Small intestine (tissue), 7 donors: ENCODE measurements around the gene FAM76B. TPM values are rescaled to one million over a fixed set of nuclear protein-coding genes. Genes with fewer than 3 reads are reported as not detected.

Experiments used
- DNase-seq, 2 donors: peaks; one replicate each; pipeline versions ENCODE4 v3.0.0 to v3.0.0-alpha.2; 2013
- FAIRE-seq: peaks from 2 replicates; lab custom pipeline; 2012; peaks lifted over from hg19 to GRCh38; lab: Jason Lieb, UNC
- H3K27ac ChIP-seq, 3 donors: one replicate each; pipeline ENCODE4 v1.5.1; 2013; ENCODE audit warnings: low read length in 2 of 3, mild to moderate bottlenecking in 2 of 3, control low read depth in 1 of 3, inconsistent platforms in 1 of 3, low read depth in 1 of 3, moderate library complexity in 1 of 3
- H3K27me3 ChIP-seq, 3 donors: one replicate each; pipeline ENCODE4 v1.6.1; 2013; ENCODE audit warnings: low read length in 3 of 3, inconsistent platforms in 1 of 3; ENCODE audit not compliant: control insufficient read depth in 3 of 3, insufficient read depth in 3 of 3
- H3K36me3 ChIP-seq, 3 donors: one replicate each; pipeline ENCODE4 v1.6.1; 2013; ENCODE audit warnings: low read length in 3 of 3, inconsistent platforms in 1 of 3, low read depth in 1 of 3, mild to moderate bottlenecking in 1 of 3, moderate library complexity in 1 of 3; ENCODE audit not compliant: control insufficient read depth in 3 of 3, insufficient read depth in 2 of 3
- H3K4me1 ChIP-seq, 3 donors: one replicate each; pipeline ENCODE4 v1.6.1; 2013; ENCODE audit warnings: low read length in 2 of 3, inconsistent platforms in 1 of 3, low read depth in 1 of 3, mild to moderate bottlenecking in 1 of 3, moderate library complexity in 1 of 3; ENCODE audit not compliant: control insufficient read depth in 3 of 3, insufficient read depth in 2 of 3
- H3K4me3 ChIP-seq, 3 donors: one replicate each; pipeline ENCODE4 v1.5.1; 2013; ENCODE audit warnings: low read length in 3 of 3, control low read depth in 1 of 3, inconsistent platforms in 1 of 3, low read depth in 1 of 3, mild to moderate bottlenecking in 1 of 3, moderate library complexity in 1 of 3
- H3K9me3 ChIP-seq, 2 donors: one replicate each; pipeline ENCODE4 v1.6.1; 2013; ENCODE audit warnings: low read depth in 1 of 2, low read length in 1 of 2; ENCODE audit not compliant: control insufficient read depth in 2 of 2, insufficient read depth in 1 of 2
- WGBS, 3 donors: extraction: QIAGEN DNeasy Blood & Tissue Kit; methylation state at CpG; one replicate each; pipeline ENCODE4 v1.1.7; 2013; 5-methylcytosine and 5-hydroxymethylcytosine counted together
- polyA plus RNA-seq, 4 donors: library from polyadenylated mRNA; stranded (reverse) in 3 of 4; unstranded in 1 of 4; fragments of 200-250 nt in 3 of 4; fragments of 120-200 nt in 1 of 4; gene quantifications; one replicate each; pipeline versions ENCODE4 v1.2.1 to v1.2.3, GENCODE V29; 2013
- donor health status: healthy with polysubstance abuse.
- donor health status: control.
- donor health status: control.
- donor health status: Bipolar disorder and iron deficiency.
- donor health status: healthy.

FAM76B gene
- polyA plus RNA-seq, 4 donors, result 10.3 to 32.4 (median 10.6) TPM

GRCh38 chr11:95799546-95799945 is 10.0 kb upstream of the FAM76B start:
- DNase-seq, result no peak
- FAIRE-seq, result no peak

GRCh38 chr11:95796501-95796900 is 6.9 kb upstream of the FAM76B start:
- Histone ChIP-seq H3K9me3 (no peaks in the 10 kb centered on the region), H3K4me1 (peaks cover 1 to 17% (median 9%) of the 10 kb centered on the region in 3 donors), H3K27ac (peak overlapping the region; percentile 8 to 52 (median 49)), H3K27me3 (no peaks in the 10 kb centered on the region), H3K4me3 (no peak overlapping the region), H3K36me3 (peaks cover 2 to 5% (median 5%) of the 10 kb centered on the region in 3 donors)
- 32 to 56% (median 44%) methylated on average over 4 of the region's 4 CpGs for WGBS, 3 donors
- DNase-seq, result peak; percentile 12 to 25
- no peak for FAIRE-seq

More at GRCh38 chr11:95799546-95799945, 10.0 kb upstream of the FAM76B start:
- H3K36me3 ChIP-seq, result peaks cover 2 to 12% (median 10%) of the 10 kb centered on the region in 3 donors
- no peak overlapping the region for H3K4me3 ChIP-seq
- H3K4me1 ChIP-seq, result peaks cover 0 to 14% (median 1%) of the 10 kb centered on the region in 3 donors
- no peaks in the 10 kb centered on the region for H3K27me3 ChIP-seq
- 93 to 100% (median 94%) methylated on average over 1 of the region's 1 CpG for WGBS, 3 donors
- H3K9me3 ChIP-seq, result no peaks in the 10 kb centered on the region
- H3K27ac ChIP-seq, result no peak overlapping the region

GRCh38 chr11:95795627-95796295 is 6.2 kb upstream of the FAM76B start:
- Histone ChIP-seq H3K9me3 (no peaks in the 10 kb centered on the region), H3K27me3 (no peaks in the 10 kb centered on the region), H3K27ac (peak overlapping the region in 1 of 3 donors; percentile 49), H3K4me3 (no peak overlapping the region), H3K4me1 (peaks cover 1 to 17% (median 11%) of the 10 kb centered on the region in 3 donors), H3K36me3 (peaks cover 2 to 5% (median 5%) of the 10 kb centered on the region in 3 donors)
- FAIRE-seq (no peak), DNase-seq (peak; percentile 59 to 86)
- WGBS, 3 donors, result 11 to 60% (median 31%) methylated on average over 3 of the region's 3 CpGs

DNA sequence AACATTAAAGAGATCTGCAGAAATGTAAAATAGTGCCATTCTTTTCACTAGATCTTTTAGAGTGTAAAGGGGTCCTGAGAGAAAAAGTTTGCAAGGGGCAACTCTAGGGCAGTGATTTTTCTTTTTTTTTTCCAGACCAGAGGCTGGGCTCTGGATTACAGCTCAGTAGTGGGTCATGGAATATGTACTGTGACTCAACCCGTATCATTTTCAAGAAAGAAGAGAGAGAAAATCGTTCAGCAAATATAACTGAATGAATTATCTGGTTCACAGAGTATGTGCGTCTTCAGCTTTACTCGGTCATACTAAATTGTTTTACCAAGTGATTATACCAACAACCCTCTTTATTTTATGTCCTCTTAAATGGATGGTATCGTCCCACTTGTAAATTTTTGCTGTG is 4.5 kb upstream of the FAM76B start:
- no peaks in the 10 kb centered on the region for H3K27me3 ChIP-seq
- DNase-seq (peak in 1 of 2 donors; percentile 5), FAIRE-seq (no peak)
- H3K4me1 ChIP-seq, result peaks cover 1 to 17% (median 11%) of the 10 kb centered on the region in 3 donors
- peak overlapping the region in 1 of 3 donors; percentile 24 for H3K27ac ChIP-seq
- no peaks in the 10 kb centered on the region for H3K9me3 ChIP-seq
- H3K36me3 ChIP-seq, result peaks cover 0 to under 1% (median 0%) of the 10 kb centered on the region in 3 donors
- 59 to 80% (median 68%) methylated on average over 5 of the region's 5 CpGs for WGBS, 3 donors
- H3K4me3 ChIP-seq, result no peak overlapping the region

DNA sequence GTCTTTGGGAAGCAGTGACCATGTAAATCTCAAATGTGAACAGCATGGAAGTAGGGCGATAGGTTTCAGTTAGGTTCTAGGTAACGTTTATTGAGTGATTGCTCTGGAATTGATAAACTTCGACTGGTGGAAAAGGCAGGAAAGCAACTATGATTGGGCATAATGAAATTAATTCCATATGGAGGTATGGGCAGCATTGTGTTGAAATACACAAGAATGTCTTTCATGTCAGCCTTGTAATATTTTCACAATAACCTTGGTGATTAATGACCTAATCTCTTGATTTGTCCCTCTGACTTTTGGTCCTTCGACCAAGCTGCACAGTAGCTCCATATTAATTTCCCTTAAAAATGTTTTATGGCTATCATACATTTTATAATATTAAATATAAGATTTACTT is 3.5 kb upstream of the FAM76B start:
- H3K27me3 ChIP-seq, result no peaks in the 10 kb centered on the region
- 59 to 86% (median 77%) methylated on average over 4 of the region's 4 CpGs for WGBS, 3 donors
- DNase-seq, result peak in 1 of 2 donors; percentile 2
- no peak for FAIRE-seq
- peaks cover 1 to 17% (median 14%) of the 10 kb centered on the region in 3 donors for H3K4me1 ChIP-seq
- H3K36me3 ChIP-seq, result no peaks in the 10 kb centered on the region
- H3K9me3 ChIP-seq, result no peaks in the 10 kb centered on the region
- no peak overlapping the region for H3K4me3 ChIP-seq
- H3K27ac ChIP-seq, result no peak overlapping the region

- H3K4me1 ChIP-seq, result peaks cover 1 to 17% (median 14%) of the 10 kb centered on the region in 3 donors
- no peaks in the 10 kb centered on the region for H3K27me3 ChIP-seq
- H3K36me3 ChIP-seq, result no peaks in the 10 kb centered on the region
- 59 to 86% (median 79%) methylated on average over 7 of the region's 7 CpGs for WGBS, 3 donors
- H3K27ac ChIP-seq, result no peak overlapping the region
- DNase-seq (no peak), FAIRE-seq (no peak)
- H3K9me3 ChIP-seq, result no peaks in the 10 kb centered on the region
- H3K4me3 ChIP-seq, result no peak overlapping the region
These were observed 3.1 kb upstream of the FAM76B start for GRCh38 chr11:95792700-95793099.

DNA sequence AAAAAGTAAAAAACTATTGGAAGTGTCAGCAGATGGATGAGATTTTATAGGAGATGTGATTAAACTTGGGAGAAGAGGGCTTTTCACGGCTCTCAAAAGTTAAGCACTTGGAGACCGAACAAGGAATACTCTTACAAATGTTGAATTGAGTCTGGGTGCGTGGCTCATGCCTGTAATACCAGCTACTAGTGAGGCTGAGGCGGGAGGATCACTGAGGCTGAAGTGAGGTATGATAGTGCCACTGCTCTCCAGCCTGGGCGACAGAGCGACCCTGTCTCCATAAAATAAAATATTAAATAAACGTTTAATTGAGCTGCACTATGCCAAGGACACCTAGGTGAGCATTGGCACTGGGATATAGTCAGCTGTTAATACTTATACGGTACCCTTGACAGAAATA is 2.6 kb upstream of the FAM76B start:
- H3K27me3 ChIP-seq, result no peaks in the 10 kb centered on the region
- H3K36me3 ChIP-seq, result peaks cover 0 to 3% (median 0%) of the 10 kb centered on the region in 3 donors
- peak overlapping the region in 2 of 3 donors; percentile 91 to 100 for H3K27ac ChIP-seq
- H3K9me3 ChIP-seq, result no peaks in the 10 kb centered on the region
- peaks cover 1 to 14% (median 13%) of the 10 kb centered on the region in 3 donors for H3K4me1 ChIP-seq
- 23 to 62% (median 44%) methylated on average over 8 of the region's 8 CpGs for WGBS, 3 donors
- peak overlapping the region in 2 of 3 donors; percentile 74 to 78 for H3K4me3 ChIP-seq
- no peak for FAIRE-seq
- peak in 1 of 2 donors; percentile 43 for DNase-seq

- no peak for FAIRE-seq
- DNase-seq, result no peak
- Histone ChIP-seq H3K27me3 (no peaks in the 10 kb centered on the region), H3K9me3 (no peaks in the 10 kb centered on the region), H3K4me1 (peaks cover 1 to 14% (median 9%) of the 10 kb centered on the region in 3 donors), H3K4me3 (peak overlapping the region; percentile 28 to 78 (median 74)), H3K36me3 (peaks cover 0 to 5% (median 0%) of the 10 kb centered on the region in 3 donors), H3K27ac (peak overlapping the region; percentile 91 to 100 (median 100))
- WGBS, 3 donors, result 13 to 34% (median 30%) methylated on average over 8 of the region's 8 CpGs
These were observed 2.1 kb upstream of the FAM76B start for GRCh38 chr11:95791709-95792033.
